H1 (cell line): ENCODE data around the gene CHRNA4. TPM values are rescaled to one million over a fixed set of nuclear protein-coding genes. Genes with fewer than 3 reads are reported as not detected.

Experiments used
- CTCF ChIA-PET: fragments of 300-600 bp; sonication (Branson Sonifier 250); formaldehyde crosslinking; loops from one replicate; lab custom pipeline; 2021; ENCODE audit not compliant: partially characterized antibody; lab: Charles Lee
- POLR2A ChIA-PET: fragments of 300-600 bp; sonication (Branson Sonifier 250); formaldehyde crosslinking; loops from one replicate; lab custom pipeline; 2021; ENCODE audit warnings: inconsistent platforms; ENCODE audit not compliant: partially characterized antibody; lab: Charles Lee
- DNase-seq, 2 experiments: peaks; one replicate each; pipeline versions ENCODE4 v3.0.0 to v3.0.0-alpha.2; 2010 to 2022; ENCODE audit warnings: low spot score in 2 of 2, low read depth in 1 of 2, mixed read lengths in 1 of 2
- FAIRE-seq: peaks from 2 replicates; lab custom pipeline; 2011; peaks lifted over from hg19 to GRCh38; lab: Jason Lieb, UNC
- H2AFZ ChIP-seq: 2 replicates; pipeline ENCODE4 v1.8.1; 2012; ENCODE audit warnings: low read length, inconsistent platforms
- H2AK5ac ChIP-seq: 2 replicates; pipeline ENCODE4 v1.6.1; 2013; ENCODE audit warnings: low read depth, low read length
- H2BK120ac ChIP-seq: replicated peaks from 2 replicates; pipeline ENCODE3; 2013; ENCODE audit warnings: low read depth, low read length, inconsistent platforms
- H2BK12ac ChIP-seq: 2 replicates; pipeline ENCODE4 v1.6.1; 2013; ENCODE audit warnings: low read depth, low read length
- H2BK15ac ChIP-seq: 2 replicates; pipeline ENCODE4 v1.6.1; 2013; ENCODE audit warnings: low read length
- H2BK20ac ChIP-seq: 2 replicates; pipeline ENCODE4 v1.6.1; 2013; ENCODE audit warnings: low read length
- H2BK5ac ChIP-seq: 2 replicates; pipeline ENCODE4 v1.6.1; 2013; ENCODE audit warnings: low read depth, low read length
- H3K14ac ChIP-seq: 2 replicates; pipeline ENCODE4 v1.6.1; 2013; ENCODE audit warnings: inconsistent platforms; ENCODE audit not compliant: insufficient read length
- H3K18ac ChIP-seq: 2 replicates; pipeline ENCODE4 v1.6.1; 2013; ENCODE audit warnings: low read length; ENCODE audit errors: extremely low read depth
- H3K23ac ChIP-seq: 2 replicates; pipeline ENCODE4 v1.6.1; 2013; ENCODE audit warnings: inconsistent platforms; ENCODE audit not compliant: insufficient read length
- H3K23me2 ChIP-seq: 2 replicates; pipeline ENCODE4 v1.6.1; 2013; ENCODE audit warnings: low read depth, low read length
- H3K27ac ChIP-seq: 2 replicates; pipeline ENCODE4 v1.6.1; 2011; ENCODE audit warnings: low read depth, low read length, inconsistent platforms
- H3K27me3 ChIP-seq, 4 experiments: replicated peaks in 1 of 4; 1 replicate in 1 of 4; 2 replicates in 3 of 4; pipeline versions ENCODE4 v1.6.1 to v1.8.1; 2011 to 2013; ENCODE audit warnings: low read length in 3 of 4, mild to moderate bottlenecking in 3 of 4, inconsistent platforms in 2 of 4, mixed read lengths in 2 of 4, moderate library complexity in 1 of 4; ENCODE audit not compliant: control insufficient read depth in 3 of 4, insufficient read depth in 3 of 4; ENCODE audit errors: extremely low read depth in 1 of 4
- H3K36me3 ChIP-seq, 4 experiments: 2 replicates each; pipeline versions ENCODE4 v1.6.1 to v1.8.1; 2011 to 2013; ENCODE audit warnings: mild to moderate bottlenecking in 4 of 4, low read length in 3 of 4, moderate library complexity in 2 of 4, control low read depth in 1 of 4, inconsistent platforms in 1 of 4; ENCODE audit not compliant: insufficient read depth in 4 of 4, control insufficient read depth in 2 of 4
- H3K4ac ChIP-seq: replicated peaks from 2 replicates; pipeline ENCODE3; 2013; ENCODE audit warnings: low read length, low read depth, mixed read lengths, inconsistent platforms; ENCODE audit not compliant: insufficient read length
- H3K4me1 ChIP-seq, 4 experiments: replicated peaks in 1 of 4; 1 replicate in 1 of 4; 2 replicates in 3 of 4; pipeline versions ENCODE4 v1.6.1 to v1.8.1; 2011 to 2013; ENCODE audit warnings: low read length in 3 of 4, inconsistent platforms in 2 of 4, mixed read lengths in 1 of 4; ENCODE audit not compliant: insufficient read depth in 4 of 4, control insufficient read depth in 3 of 4
- H3K4me2 ChIP-seq, 2 experiments: 2 replicates each; pipeline versions ENCODE4 v1.6.1 to v1.8.1; 2011 to 2013; ENCODE audit warnings: low read depth in 2 of 2, low read length in 2 of 2, control low read depth in 1 of 2, inconsistent platforms in 1 of 2, mild to moderate bottlenecking in 1 of 2; ENCODE audit not compliant: insufficient read depth in 1 of 2
- H3K4me3 ChIP-seq, 4 experiments: fragments of 200-600, 300-600 bp in 1 of 4; sonication (generic), shearing (Covaris generic), sonication (Bioruptor Twin) in 1 of 4; 2 replicates each; pipeline versions ENCODE4 v1.5.1 to v1.8.1; 2011 to 2016; ENCODE audit warnings: low read length in 4 of 4, low read depth in 3 of 4, control low read depth in 2 of 4, inconsistent platforms in 2 of 4, mild to moderate bottlenecking in 2 of 4, mixed read lengths in 1 of 4, moderate library complexity in 1 of 4; ENCODE audit not compliant: insufficient read depth in 2 of 4; ENCODE audit errors: extremely low read depth in 1 of 4
- H3K56ac ChIP-seq: replicated peaks from 2 replicates; pipeline ENCODE3; 2013; ENCODE audit warnings: low read depth, mild to moderate bottlenecking, mixed read lengths, low read length, inconsistent platforms; ENCODE audit not compliant: insufficient read length
- H3K79me1 ChIP-seq: 2 replicates; pipeline ENCODE4 v1.6.1; 2013; ENCODE audit warnings: low read depth, low read length, control low read depth
- H3K79me2 ChIP-seq, 2 experiments: 2 replicates each; pipeline versions ENCODE4 v1.6.1 to v1.8.1; 2012 to 2013; ENCODE audit warnings: low read length in 2 of 2, mild to moderate bottlenecking in 2 of 2, inconsistent platforms in 1 of 2; ENCODE audit not compliant: insufficient read depth in 2 of 2, control insufficient read depth in 1 of 2
- H3K9ac ChIP-seq, 4 experiments: replicated peaks in 1 of 4; 1 replicate in 1 of 4; 2 replicates in 3 of 4; pipeline versions ENCODE4 v1.6.1 to v1.8.1; 2011 to 2013; ENCODE audit warnings: low read depth in 3 of 4, low read length in 3 of 4, control low read depth in 2 of 4, mild to moderate bottlenecking in 2 of 4, moderate library complexity in 2 of 4, inconsistent platforms in 1 of 4; ENCODE audit errors: extremely low read depth in 1 of 4
- H3K9me3 ChIP-seq, 2 experiments: 2 replicates each; pipeline versions ENCODE4 v1.6.1 to v1.8.1; 2012 to 2013; ENCODE audit warnings: mild to moderate bottlenecking in 2 of 2, moderate library complexity in 2 of 2, control low read depth in 1 of 2, inconsistent platforms in 1 of 2, low read depth in 1 of 2, low read length in 1 of 2, mixed read lengths in 1 of 2; ENCODE audit not compliant: insufficient read depth in 2 of 2
- H4K20me1 ChIP-seq, 2 experiments: replicated peaks in 1 of 2; 2 replicates each; pipeline versions ENCODE3 to v1.8.1; 2011 to 2013; ENCODE audit warnings: inconsistent platforms in 2 of 2, low read length in 2 of 2, mild to moderate bottlenecking in 1 of 2; ENCODE audit not compliant: insufficient read depth in 2 of 2, control insufficient read depth in 1 of 2
- H4K5ac ChIP-seq: 2 replicates; pipeline ENCODE4 v1.6.1; 2013; ENCODE audit warnings: low read length, low read depth, mixed read lengths, inconsistent platforms; ENCODE audit not compliant: insufficient read length
- H4K8ac ChIP-seq: 2 replicates; pipeline ENCODE4 v1.8.0; 2013; ENCODE audit warnings: mild to moderate bottlenecking, moderate library complexity, low read length, inconsistent platforms; ENCODE audit not compliant: insufficient read depth; ENCODE audit errors: extremely low read depth
- H4K91ac ChIP-seq: replicated peaks from 2 replicates; pipeline ENCODE3; 2013; ENCODE audit warnings: low read length, mixed read lengths, inconsistent platforms; ENCODE audit not compliant: insufficient read length
- EZH2 ChIP-seq: fragments of 200-600 bp; sonication (generic); IDR thresholded peaks from 2 replicates; pipeline ENCODE4 v1.7.1; 2012; ENCODE audit warnings: low read depth, mild to moderate bottlenecking, moderate library complexity, low read length, inconsistent platforms; ENCODE audit not compliant: severe bottlenecking
- PHF8 ChIP-seq: fragments of 200-600 bp; sonication (generic); conservative IDR thresholded peaks from 2 replicates; pipeline ENCODE4 v1.7.1; 2012; ENCODE audit warnings: low read depth, mild to moderate bottlenecking, inconsistent platforms, low read length, moderate library complexity
- RBBP5 ChIP-seq: IDR thresholded peaks from 2 replicates; pipeline ENCODE4 v1.7.1; 2012; ENCODE audit warnings: low read depth, mild to moderate bottlenecking, inconsistent platforms, low read length, moderate library complexity, borderline replicate concordance
- RNF2 ChIP-seq: fragments of 200-900, 300-1000 bp; sonication (generic); IDR thresholded peaks from 2 replicates; pipeline ENCODE4 v1.7.1; 2016; ENCODE audit warnings: borderline replicate concordance, low read depth, mild to moderate bottlenecking, antibody characterized with exemption, low read length; ENCODE audit not compliant: poor library complexity, severe bottlenecking; ENCODE audit errors: missing control alignments
- WGBS, 2 experiments: shearing (Covaris generic) in 1 of 2; methylation state at CpG; one replicate each; pipeline versions ENCODE4 v1.1.6 to v1.1.7; 2013 to 2015; ENCODE audit warnings: low lambda C conversion rate in 2 of 2, mixed read lengths in 2 of 2, inconsistent platforms in 1 of 2, low coverage in 1 of 2, missing lambda C conversion rate in 1 of 2; ENCODE audit not compliant: insufficient replicate concordance in 2 of 2, insufficient coverage in 1 of 2, insufficient read length in 1 of 2; ENCODE audit errors: extremely low coverage in 1 of 2, missing lambda C conversion rate in 1 of 2; 5-methylcytosine and 5-hydroxymethylcytosine counted together
- polyA plus RNA-seq, 7 experiments: library from polyadenylated mRNA; depleted of rRNA in 3 of 7; stranded (reverse) in 5 of 7; unstranded in 2 of 7; fragments of >200 nt in 5 of 7; fragments of 200-250 nt in 2 of 7; gene quantifications; 1 replicate in 5 of 7; 2 replicates in 1 of 7; 4 replicates in 1 of 7; pipeline versions ENCODE4 v1.2.1 to v1.2.3, GENCODE V29; 2011 to 2013; ENCODE audit warnings: missing spikeins in 2 of 7, mixed read lengths in 2 of 7
- total RNA-seq: library from RNA; stranded (reverse); fragmentation: NEBNext Ultra II Directional; extraction: Animal tissue kit (Norgen Biotek cat#: 25700); gene quantifications from 2 replicates; pipeline ENCODE4 v1.2.1, GENCODE V29; 2021
- TF ChIP-seq, protein P1 (sequence below): IDR thresholded peaks from 2 replicates; pipeline ENCODE4 v1.6.1; 2011; ENCODE audit warnings: low read length, improper control_type of control experiment

Gene CHRNA4
- total and polyA plus RNA-seq, 2 of the 8 experiments (the other 6 are each of a cell fraction or from before 2014, with no cell fraction given): 4.3 to 5.7 TPM

DNA sequence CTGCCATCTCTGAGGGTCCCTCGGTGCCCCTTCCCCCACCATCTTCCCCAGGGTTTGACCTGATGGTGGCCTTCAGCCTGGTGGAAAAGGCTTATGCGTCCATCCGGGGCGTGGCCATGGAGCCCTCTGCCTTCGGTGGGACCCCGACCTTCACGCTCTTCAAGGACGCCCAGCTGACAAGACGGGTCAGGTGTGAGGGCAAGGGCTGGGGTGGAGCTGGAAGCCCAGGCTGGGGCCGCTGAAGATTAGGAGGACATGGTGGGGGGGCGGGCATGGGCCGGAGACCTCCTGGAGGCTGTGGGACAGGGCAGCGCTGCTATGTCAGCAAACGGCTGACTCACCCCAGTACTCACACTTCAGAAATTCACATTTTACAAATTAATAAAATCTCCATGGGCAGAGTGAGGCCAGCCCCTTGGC is 44.6 kb downstream of the CHRNA4 start:
- DNase-seq: no peak
- H3K23ac ChIP-seq: no peak overlapping the region
- H3K79me1 ChIP-seq: no peaks in the 10 kb centered on the region
- no peak overlapping the region for H2BK120ac ChIP-seq
- H3K23me2 ChIP-seq: no peaks in the 10 kb centered on the region
- WGBS, 2 experiments: 82% methylated on average over 14 of the region's 14 CpGs; no CpG with 5 or more reads in 1 of the 2 experiments
- H3K79me2 ChIP-seq: no peaks in the 10 kb centered on the region
- no peak overlapping the region for H3K4me2 ChIP-seq
- no peaks in the 10 kb centered on the region for H3K4me1 ChIP-seq
- no peak overlapping the region for H3K14ac ChIP-seq
- no peak overlapping the region for H3K18ac ChIP-seq
- no peak overlapping the region for H3K4ac ChIP-seq
- no peak overlapping the region for H4K8ac ChIP-seq
- H2BK15ac ChIP-seq: no peak overlapping the region
- ChIA-PET CTCF (interaction anchor here (0.8 to 6.6 kb wide), 7 partner anchors 7 to 93 kb away, joined by 3 to 45 read pairs (median 3); no protein-coding TSS in a partner anchor), POLR2A (interaction anchor here (0.7 kb wide), 1 partner anchor 608 kb away, joined by 3 read pairs; no protein-coding TSS in a partner anchor)
- H3K36me3 ChIP-seq: no peaks in the 10 kb centered on the region
- H2BK12ac ChIP-seq: no peak overlapping the region
- no peaks in the 10 kb centered on the region for H3K27me3 ChIP-seq
- H2BK5ac ChIP-seq: no peak overlapping the region
- no peak overlapping the region for H3K4me3 ChIP-seq
- no peak overlapping the region for H2BK20ac ChIP-seq
- H4K91ac ChIP-seq: no peak overlapping the region
- no peak overlapping the region for H2AFZ ChIP-seq
- no peak overlapping the region for H2AK5ac ChIP-seq
- H3K27ac ChIP-seq: no peak overlapping the region
- FAIRE-seq: no peak
- no peak overlapping the region for H4K5ac ChIP-seq
- no peak overlapping the region for H3K56ac ChIP-seq
- H3K9ac ChIP-seq: no peak overlapping the region
- no peaks in the 10 kb centered on the region for H4K20me1 ChIP-seq
- H3K9me3 ChIP-seq: no peaks in the 10 kb centered on the region
- TF ChIP-seq, protein P1, sequence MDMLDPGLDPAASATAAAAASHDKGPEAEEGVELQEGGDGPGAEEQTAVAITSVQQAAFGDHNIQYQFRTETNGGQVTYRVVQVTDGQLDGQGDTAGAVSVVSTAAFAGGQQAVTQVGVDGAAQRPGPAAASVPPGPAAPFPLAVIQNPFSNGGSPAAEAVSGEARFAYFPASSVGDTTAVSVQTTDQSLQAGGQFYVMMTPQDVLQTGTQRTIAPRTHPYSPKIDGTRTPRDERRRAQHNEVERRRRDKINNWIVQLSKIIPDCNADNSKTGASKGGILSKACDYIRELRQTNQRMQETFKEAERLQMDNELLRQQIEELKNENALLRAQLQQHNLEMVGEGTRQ: no peak
- TF ChIP-seq RNF2 (no peak), EZH2 (no peak), PHF8 (no peak), RBBP5 (no peak)
